Suprapubic skin (tissue), 4 donors: Measurements from ENCODE around the gene DSG4. TPM values are rescaled to one million over a fixed set of nuclear protein-coding genes. Genes with fewer than 3 reads are reported as not detected.

Experiments used
- total RNA-seq, 4 donors: library from RNA; depleted of rRNA; stranded (reverse); fragments of >200 nt; gene quantifications; one replicate each; pipeline ENCODE4 v1.1.0, GENCODE V29; 2016

Gene DSG4
- total RNA-seq, 4 donors from 2014 or later, result 0.89 to 20.9 (median 2.5) TPM

Other genes starting within 250 kb of the DSG4 start
- gene DSC1, start 213.9 kb upstream of the DSG4 start, total RNA-seq, result 100 to 1,000 TPM; 120 to 640 (median 465) TPM
- 1,000 to 10,000 TPM in 3 of 4 donors, 100 to 1,000 TPM in 1; 693 to 1,832 (median 1,713) TPM for gene DSG1, start 58.6 kb upstream of the DSG4 start, total RNA-seq
- 100 to 1,000 TPM in 3 of 4 donors, 10 to 100 TPM in 1; 81.8 to 223 (median 168) TPM for gene DSG3, start 71.0 kb downstream of the DSG4 start, total RNA-seq
- 10 to 100 TPM; 13.9 to 35.4 (median 24.1) TPM for gene DSG2, start 121.4 kb downstream of the DSG4 start, total RNA-seq
- gene TTR, start 215.1 kb downstream of the DSG4 start, total RNA-seq, result not detected